ENCODE data around the gene ZNF577. TPM values are rescaled to one million over a fixed set of nuclear protein-coding genes. Genes with fewer than 3 reads are reported as not detected.

Gene ZNF577
- total and polyA plus RNA-seq, 2 of the 4 experiments (the other 2 are of a cell fraction) = 2.9 to 5.8 TPM

DNA sequence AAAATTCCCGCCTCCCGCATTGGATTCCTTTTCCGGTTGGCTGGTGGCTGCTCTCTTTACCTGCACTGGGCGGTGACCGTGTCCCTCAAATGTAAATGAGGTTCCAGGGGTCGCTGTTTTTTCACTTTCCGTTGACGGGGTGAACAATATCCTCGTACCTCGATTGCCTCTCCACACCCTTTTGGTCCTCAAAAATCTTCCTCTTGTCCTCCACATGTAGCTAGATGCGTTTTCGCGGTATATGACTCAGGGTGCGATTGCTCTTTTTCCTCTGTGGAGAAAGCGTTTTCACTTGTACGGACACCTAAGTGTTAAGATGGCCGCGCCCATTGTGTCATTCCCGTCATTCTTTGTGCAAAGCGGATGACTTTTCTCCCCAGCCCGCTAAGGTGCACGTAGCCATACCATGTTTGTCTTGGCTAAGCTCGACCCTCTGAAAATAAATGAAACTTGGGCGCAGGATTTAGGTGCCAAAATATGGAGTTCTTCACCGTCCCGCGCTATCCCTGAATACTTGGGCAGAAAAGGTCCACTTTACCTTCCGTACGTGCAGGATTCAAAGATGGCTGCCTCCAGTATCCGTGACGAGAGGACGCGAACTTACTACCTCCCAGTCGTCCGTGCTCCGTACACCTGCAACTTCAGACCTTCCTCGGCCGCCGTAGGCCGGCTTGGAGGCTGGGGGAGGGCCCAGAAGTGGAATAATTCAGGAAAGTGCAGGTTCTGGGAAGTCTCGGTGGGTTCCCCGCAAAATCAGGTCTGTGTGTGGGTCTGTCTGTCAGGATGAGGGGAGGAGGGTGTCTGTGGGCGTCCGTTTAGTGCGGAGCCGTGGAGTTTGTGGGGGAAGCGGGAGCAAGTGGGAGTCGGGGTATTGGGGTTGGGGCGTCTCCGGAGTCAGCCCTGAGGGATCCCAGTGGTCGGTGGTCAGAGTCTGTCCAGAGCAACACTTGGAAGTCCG lies 39.3 kb upstream of the ZNF577 start, which contains the start of gene ZNF613:
TSS of gene ZNF613 (plus strand) at position 689 of the 958 bp plus-strand sequence. CDS start 8,749 bp downstream, outside the sequence.
- TF ChIP-seq, protein P1, sequence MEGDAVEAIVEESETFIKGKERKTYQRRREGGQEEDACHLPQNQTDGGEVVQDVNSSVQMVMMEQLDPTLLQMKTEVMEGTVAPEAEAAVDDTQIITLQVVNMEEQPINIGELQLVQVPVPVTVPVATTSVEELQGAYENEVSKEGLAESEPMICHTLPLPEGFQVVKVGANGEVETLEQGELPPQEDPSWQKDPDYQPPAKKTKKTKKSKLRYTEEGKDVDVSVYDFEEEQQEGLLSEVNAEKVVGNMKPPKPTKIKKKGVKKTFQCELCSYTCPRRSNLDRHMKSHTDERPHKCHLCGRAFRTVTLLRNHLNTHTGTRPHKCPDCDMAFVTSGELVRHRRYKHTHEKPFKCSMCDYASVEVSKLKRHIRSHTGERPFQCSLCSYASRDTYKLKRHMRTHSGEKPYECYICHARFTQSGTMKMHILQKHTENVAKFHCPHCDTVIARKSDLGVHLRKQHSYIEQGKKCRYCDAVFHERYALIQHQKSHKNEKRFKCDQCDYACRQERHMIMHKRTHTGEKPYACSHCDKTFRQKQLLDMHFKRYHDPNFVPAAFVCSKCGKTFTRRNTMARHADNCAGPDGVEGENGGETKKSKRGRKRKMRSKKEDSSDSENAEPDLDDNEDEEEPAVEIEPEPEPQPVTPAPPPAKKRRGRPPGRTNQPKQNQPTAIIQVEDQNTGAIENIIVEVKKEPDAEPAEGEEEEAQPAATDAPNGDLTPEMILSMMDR (conservative IDR thresholded peaks at IDR 0.05; ENCODE audit: low read depth, low read length) = 0 out of 2 replicates have a peak, but pooled peaks have one; percentile 3
- no peak for TF ChIP-seq SMC3 (IDR thresholded peaks at IDR 0.05; ENCODE audit: low read depth, low read length)
- no peak for TF ChIP-seq MAFK (IDR thresholded peaks at IDR 0.05; ENCODE audit: low read depth, low read length)
- Histone ChIP-seq H3K4ac (ENCODE audit: low read depth, low read length) (peak within 1 kb of the TSS; percentile 89), H2BK5ac (ENCODE audit: low read depth, low read length, poor library complexity, severe bottlenecking) (peak within 1 kb of the TSS; percentile 83), H3K9ac (ENCODE audit: low read depth, low read length) (peak within 1 kb of the TSS; percentile 88), H4K8ac (ENCODE audit: low read depth in 2 of 2, low read length in 2 of 2) (peak within 1 kb of the TSS; percentile 50 to 98), H4K20me1 (ENCODE audit: insufficient read depth, low read length) (no peaks in the 10 kb centered on the region), H2BK15ac (ENCODE audit: low read depth, low read length) (0 out of 3 replicates have a peak within 1 kb of the TSS, but pooled peaks have one; percentile 49), H2AFZ (replicated peaks; ENCODE audit: low read length, poor library complexity) (peak within 1 kb of the TSS; percentile 94), H2BK20ac (ENCODE audit: low read depth, low read length) (peak within 1 kb of the TSS; percentile 65; the same call in 1 of the 2 replicates), H3K36me3 (ENCODE audit: control insufficient read depth, insufficient read depth, low read length) (peaks cover 5% of the 10 kb centered on the region), H3K14ac (replicated peaks; ENCODE audit: low read depth, low read length) (peak within 1 kb of the TSS; percentile 90), H3K27me3 (ENCODE audit: control insufficient read depth, insufficient read depth, low read length) (no peaks in the 10 kb centered on the region), H4K91ac (ENCODE audit: insufficient read depth, low read depth, low read length) (peak within 1 kb of the TSS; percentile 93), H3K9me1 (ENCODE audit: insufficient read depth, low read length) (no peaks in the 10 kb centered on the region), H3K27ac (ENCODE audit: insufficient read depth, low read length) (peak within 1 kb of the TSS; percentile 83), H4K5ac (ENCODE audit: low read depth, low read length) (peak within 1 kb of the TSS; percentile 92), H3K18ac (ENCODE audit: low read depth, low read length) (peak within 1 kb of the TSS; percentile 85), H2AK9ac (replicated peaks; ENCODE audit: low read depth, low read length, poor library complexity) (peak within 1 kb of the TSS; percentile 56), H2BK120ac (ENCODE audit: low read depth, low read length) (peak within 1 kb of the TSS; percentile 90), H3K56ac (ENCODE audit: extremely low read depth, insufficient read depth, low read length) (peak within 1 kb of the TSS; percentile 89), H3K4me3 (ENCODE audit: insufficient read depth, low read depth, low read length) (peak within 1 kb of the TSS; percentile 76), H3K9me3 (ENCODE audit: control insufficient read depth, insufficient read depth, low read length) (peaks cover 12% of the 10 kb centered on the region), H3K79me1 (ENCODE audit: low read depth in 1 of 2, low read length in 2 of 2) (peaks cover 10 to 14% of the 10 kb centered on the region in 2 experiments), H3K4me2 (ENCODE audit: low read depth, low read length) (peak within 1 kb of the TSS; percentile 85), H3K23ac (ENCODE audit: low read depth, low read length) (peak within 1 kb of the TSS; percentile 88), H2AK5ac (ENCODE audit: low read depth, low read length) (no peak within 1 kb of the TSS), H3K4me1 (ENCODE audit: control insufficient read depth, insufficient read depth, low read length) (no peaks in the 10 kb centered on the region)
- in situ Hi-C loops (cut with MboI; ENCODE audit: low sequenced_read_pairs) (no loop called here), intact Hi-C loops (cut with micrococcal nuclease) (loop anchor here (10.0 kb wide), 1 partner anchor 308 kb away; no protein-coding TSS in a partner anchor), dilution Hi-C loops (cut with HindIII; ENCODE audit: low sequenced_read_pairs, unreplicated experiment) (no loop called here)
- CTCF ChIA-PET = no interaction called here
- no TSS peak for BruUV-seq (replicated peaks)
- POLR2A ChIA-PET (ENCODE audit: unreplicated experiment) = no interaction called here
- peak; percentile 96 for ATAC-seq (ENCODE audit: low read depth)
- 2% methylated on average over 18 of the region's 52 CpGs; no CpG with 5 or more reads in 1 of the 2 experiments for WGBS, 2 experiments (ENCODE audit: extremely low coverage in 2 of 2, insufficient read length in 1 of 2)
- DNase-seq = peak; percentile 94

All from IMR-90 (cell line).